Osteoblast (primary cell): ENCODE data around the gene NHLRC2. TPM values are rescaled to one million over a fixed set of nuclear protein-coding genes. Genes with fewer than 3 reads are reported as not detected.
"Not testable (repeated sequence)": the region's sequence is repeated elsewhere in the genome, so short reads cannot be mapped to it uniquely, and the experiment has no call there.

Experiments
- DNase-seq: peaks from one replicate; pipeline ENCODE4 v3.0.0; 2011; ENCODE audit warnings: low spot score, mixed read lengths; ENCODE audit not compliant: insufficient read length; ENCODE audit errors: missing footprints
- H2AFZ ChIP-seq: 2 replicates; pipeline ENCODE4 v1.6.0; 2011; ENCODE audit warnings: mild to moderate bottlenecking, low read length
- H3K27ac ChIP-seq: 2 replicates; pipeline ENCODE4 v1.5.1; 2011; ENCODE audit warnings: mild to moderate bottlenecking, low read depth, low read length, moderate library complexity
- H3K27me3 ChIP-seq: 2 replicates; pipeline ENCODE4 v1.6.0; 2012; ENCODE audit warnings: mild to moderate bottlenecking, control low read depth, inconsistent platforms, low read length, moderate library complexity; ENCODE audit not compliant: insufficient read depth
- H3K36me3 ChIP-seq: 2 replicates; pipeline ENCODE4 v1.5.1; 2011; ENCODE audit warnings: mild to moderate bottlenecking, low read length, control low read depth, moderate library complexity; ENCODE audit not compliant: insufficient read depth
- H3K4me1 ChIP-seq: 2 replicates; pipeline ENCODE4 v1.5.1; 2011; ENCODE audit warnings: mild to moderate bottlenecking, low read length, control low read depth, moderate library complexity; ENCODE audit not compliant: insufficient read depth
- H3K4me2 ChIP-seq: 2 replicates; pipeline ENCODE4 v1.6.0; 2011; ENCODE audit warnings: mild to moderate bottlenecking, low read length; ENCODE audit not compliant: insufficient read depth
- H3K4me3 ChIP-seq: fragments of 200-600 bp; sonication (generic); 3 replicates; pipeline ENCODE4 v1.5.1; 2012; ENCODE audit warnings: mild to moderate bottlenecking, low read length, inconsistent platforms; ENCODE audit not compliant: insufficient read depth
- H3K79me2 ChIP-seq: 2 replicates; pipeline ENCODE4 v1.6.0; 2012; ENCODE audit warnings: mild to moderate bottlenecking, low read length, control low read depth, inconsistent platforms; ENCODE audit not compliant: insufficient read depth
- H3K9me3 ChIP-seq: 2 replicates; pipeline ENCODE4 v1.5.1; 2011; ENCODE audit warnings: low read depth, low read length, control low read depth
- H4K20me1 ChIP-seq: 2 replicates; pipeline ENCODE4 v1.6.0; 2012; ENCODE audit warnings: mild to moderate bottlenecking, low read length, control low read depth; ENCODE audit not compliant: insufficient read depth
- total RNA-seq: library from RNA; depleted of rRNA; stranded (reverse); fragments of >200 nt; gene quantifications from 2 replicates; pipeline ENCODE4 v1.2.3, GENCODE V29; 2012
- TF ChIP-seq, protein P1 (sequence below): IDR thresholded peaks from 2 replicates; pipeline ENCODE4 v1.5.1; 2011; ENCODE audit warnings: mild to moderate bottlenecking, low read depth, low read length, moderate library complexity; ENCODE audit errors: extremely low read depth

Gene NHLRC2
- total RNA-seq, 1 donor: 15.6 TPM

DNA sequence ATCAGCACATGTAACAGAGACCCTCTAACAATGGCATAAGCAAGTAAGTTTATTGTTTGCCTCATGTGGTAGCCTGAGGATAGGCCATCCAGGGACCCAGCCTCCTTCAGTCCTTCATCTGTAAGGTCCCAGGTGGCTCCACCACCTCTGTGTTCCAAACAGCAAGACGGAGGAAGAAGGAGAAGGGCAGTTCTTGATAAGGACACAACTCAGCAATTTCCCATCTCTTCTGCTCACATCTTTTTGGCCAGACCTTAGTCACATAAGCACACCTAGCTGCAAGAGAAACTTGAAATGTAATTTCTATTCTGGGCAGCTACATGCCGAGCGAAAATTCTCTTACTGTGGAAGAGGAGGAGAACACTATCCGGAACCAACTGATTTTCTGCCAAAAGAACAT lies 34.5 kb upstream of the NHLRC2 start:
- TF ChIP-seq, protein P1, sequence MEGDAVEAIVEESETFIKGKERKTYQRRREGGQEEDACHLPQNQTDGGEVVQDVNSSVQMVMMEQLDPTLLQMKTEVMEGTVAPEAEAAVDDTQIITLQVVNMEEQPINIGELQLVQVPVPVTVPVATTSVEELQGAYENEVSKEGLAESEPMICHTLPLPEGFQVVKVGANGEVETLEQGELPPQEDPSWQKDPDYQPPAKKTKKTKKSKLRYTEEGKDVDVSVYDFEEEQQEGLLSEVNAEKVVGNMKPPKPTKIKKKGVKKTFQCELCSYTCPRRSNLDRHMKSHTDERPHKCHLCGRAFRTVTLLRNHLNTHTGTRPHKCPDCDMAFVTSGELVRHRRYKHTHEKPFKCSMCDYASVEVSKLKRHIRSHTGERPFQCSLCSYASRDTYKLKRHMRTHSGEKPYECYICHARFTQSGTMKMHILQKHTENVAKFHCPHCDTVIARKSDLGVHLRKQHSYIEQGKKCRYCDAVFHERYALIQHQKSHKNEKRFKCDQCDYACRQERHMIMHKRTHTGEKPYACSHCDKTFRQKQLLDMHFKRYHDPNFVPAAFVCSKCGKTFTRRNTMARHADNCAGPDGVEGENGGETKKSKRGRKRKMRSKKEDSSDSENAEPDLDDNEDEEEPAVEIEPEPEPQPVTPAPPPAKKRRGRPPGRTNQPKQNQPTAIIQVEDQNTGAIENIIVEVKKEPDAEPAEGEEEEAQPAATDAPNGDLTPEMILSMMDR: no peak
- Histone ChIP-seq H3K4me1 (no peaks in the 10 kb centered on the region), H3K79me2 (no peaks in the 10 kb centered on the region), H3K4me3 (no peak overlapping the region), H3K36me3 (no peaks in the 10 kb centered on the region), H2AFZ (no peak overlapping the region), H3K27me3 (no peaks in the 10 kb centered on the region), H3K4me2 (no peak overlapping the region), H4K20me1 (no peaks in the 10 kb centered on the region), H3K9me3 (no peaks in the 10 kb centered on the region), H3K27ac (no peak overlapping the region)
- DNase-seq: no peak

DNA sequence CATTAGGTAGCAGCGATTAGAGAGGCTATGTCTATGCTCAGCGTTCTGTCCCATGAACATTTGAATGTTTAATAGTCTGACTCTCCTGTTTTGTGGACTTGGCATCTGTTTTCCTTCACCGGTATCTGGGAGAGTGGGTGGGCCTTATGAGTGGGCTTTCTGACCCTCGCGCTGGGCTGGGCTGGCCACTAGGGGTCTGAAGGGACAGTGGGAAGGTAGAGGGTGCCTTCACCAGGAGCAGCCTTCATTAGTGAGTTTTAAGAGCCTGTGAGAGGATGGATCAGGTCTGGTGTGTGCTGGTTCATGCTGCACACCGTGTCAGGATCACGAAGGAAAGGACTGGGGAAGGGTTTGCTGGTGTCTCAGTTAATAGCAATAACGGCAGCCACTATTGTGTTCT lies 34.0 kb upstream of the NHLRC2 start:
- H3K4me2 ChIP-seq: no peak overlapping the region
- H3K4me1 ChIP-seq: no peaks in the 10 kb centered on the region
- TF ChIP-seq, protein P1: no peak
- no peak overlapping the region for H3K4me3 ChIP-seq
- H3K79me2 ChIP-seq: no peaks in the 10 kb centered on the region
- DNase-seq: no peak
- H4K20me1 ChIP-seq: no peaks in the 10 kb centered on the region
- H3K36me3 ChIP-seq: no peaks in the 10 kb centered on the region
- no peaks in the 10 kb centered on the region for H3K9me3 ChIP-seq
- H3K27me3 ChIP-seq: no peaks in the 10 kb centered on the region
- no peak overlapping the region for H2AFZ ChIP-seq
- no peak overlapping the region for H3K27ac ChIP-seq

DNA sequence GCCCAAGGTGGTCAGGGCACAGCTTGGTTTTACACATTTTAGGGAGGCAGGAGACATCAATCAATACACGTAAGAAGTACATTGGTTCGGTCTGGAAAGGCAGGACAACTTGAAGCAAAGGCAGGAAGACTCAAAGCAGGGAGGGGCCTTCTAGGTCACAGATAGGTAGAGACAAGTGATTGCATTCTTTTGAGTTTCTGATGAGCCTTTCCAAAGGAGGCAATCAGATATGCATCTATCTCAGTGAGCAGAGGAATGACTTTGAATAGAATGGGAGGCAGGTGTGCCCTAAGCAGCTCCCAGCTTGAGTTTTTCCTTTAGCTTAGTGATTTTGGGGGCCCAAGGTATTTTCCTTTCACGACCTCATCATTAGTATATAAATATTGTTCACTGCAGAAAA lies 33.2 kb upstream of the NHLRC2 start:
- DNase-seq, H3K36me3 ChIP-seq, H3K79me2 ChIP-seq, H3K4me1 ChIP-seq, H3K9me3 ChIP-seq, H3K4me3 ChIP-seq, H3K27ac ChIP-seq, H4K20me1 ChIP-seq, H3K27me3 ChIP-seq, H3K4me2 ChIP-seq, H2AFZ ChIP-seq: not testable (repeated sequence)

DNA sequence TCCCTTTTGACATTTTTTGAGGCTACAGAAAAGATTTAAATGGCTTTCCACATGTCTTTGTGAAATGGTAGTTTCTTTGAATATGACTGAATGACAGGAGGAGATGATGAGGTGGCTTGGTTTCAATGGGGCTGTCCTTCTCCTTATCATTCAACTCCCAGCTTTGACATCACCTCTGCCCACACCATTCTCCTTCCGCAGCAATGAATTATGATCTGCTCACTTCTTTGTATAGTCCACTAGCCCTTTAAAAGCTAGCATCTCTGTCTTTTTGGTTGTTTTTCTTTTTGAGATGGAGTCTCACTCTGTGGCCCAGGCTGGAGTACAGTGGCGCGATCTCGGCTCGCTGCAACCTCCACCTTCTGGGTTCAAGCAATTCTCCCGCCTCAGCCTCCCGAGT lies 32.3 kb upstream of the NHLRC2 start:
- Histone ChIP-seq H3K4me1 (no peaks in the 10 kb centered on the region), H3K4me3 (no peak overlapping the region), H3K27ac (no peak overlapping the region), H2AFZ (no peak overlapping the region), H3K27me3 (peaks cover 3% of the 10 kb centered on the region), H3K36me3 (no peaks in the 10 kb centered on the region), H3K4me2 (no peak overlapping the region), H4K20me1 (no peaks in the 10 kb centered on the region), H3K9me3 (no peaks in the 10 kb centered on the region), H3K79me2 (no peaks in the 10 kb centered on the region)
- no peak for DNase-seq
- TF ChIP-seq, protein P1: no peak
